NOMO-1 treated with dmso at 0.1 percent for 144 hours (cell line): Measurements from ENCODE around the gene CACNB4.

Experiments used
- DNase-seq: peaks from one replicate; lab custom pipeline; 2025; ENCODE audit not compliant: unreplicated experiment; lab: John Stamatoyannopoulos, UW

Gene CACNB4

GRCh38 chr2:151977631-151978030 is 121.2 kb downstream of the CACNB4 start:
- no peak for DNase-seq

GRCh38 chr2:151976945-151977353 is 121.9 kb downstream of the CACNB4 start:
- DNase-seq, result no peak

- no peak for DNase-seq
These were observed 123.1 kb downstream of the CACNB4 start for GRCh38 chr2:151975460-151976414.

GRCh38 chr2:151974988-151975387 is 123.9 kb downstream of the CACNB4 start:
- no peak for DNase-seq

GRCh38 chr2:151973901-151974199 is 125.0 kb downstream of the CACNB4 start:
- no peak for DNase-seq

- no peak for DNase-seq
These were observed 125.6 kb downstream of the CACNB4 start for GRCh38 chr2:151973013-151973900.

- DNase-seq, result no peak
These were observed 126.4 kb downstream of the CACNB4 start for GRCh38 chr2:151972241-151973012.

GRCh38 chr2:151971301-151972051 is 127.4 kb downstream of the CACNB4 start:
- DNase-seq, result no peak

- no peak for DNase-seq
These were observed 129.9 kb downstream of the CACNB4 start for GRCh38 chr2:151968770-151969470.

GRCh38 chr2:151967829-151968722 is 130.8 kb downstream of the CACNB4 start:
- no peak for DNase-seq

GRCh38 chr2:151965884-151966283 is 133.0 kb downstream of the CACNB4 start:
- no peak for DNase-seq

GRCh38 chr2:151961558-151961957 is 137.3 kb downstream of the CACNB4 start:
- no peak for DNase-seq

- DNase-seq, result no peak
These were observed 139.6 kb downstream of the CACNB4 start for GRCh38 chr2:151959238-151959637.

- no peak for DNase-seq
These were observed 145.4 kb downstream of the CACNB4 start for GRCh38 chr2:151953467-151953866.

GRCh38 chr2:151952691-151953456 is 146.0 kb downstream of the CACNB4 start:
- no peak for DNase-seq

GRCh38 chr2:151947813-151948165 is 151.1 kb downstream of the CACNB4 start:
- peak; percentile 72 for DNase-seq

GRCh38 chr2:151946899-151947812 is 151.7 kb downstream of the CACNB4 start:
- peak; percentile 70 for DNase-seq
